ENCODE results near the gene GJB5.

GJB5 gene

GRCh38 chr1:34794790-34795180, 39.9 kb downstream of the GJB5 start:
- no peak for DNase-seq (ENCODE audit: low read depth, low spot score)

- DNase-seq (ENCODE audit: low read depth, low spot score), result no peak
Measured at GRCh38 chr1:34795916-34796315, 41.1 kb downstream of the GJB5 start.

- DNase-seq (ENCODE audit: low read depth, low spot score), result no peak
Measured at GRCh38 chr1:34796990-34797389, 42.1 kb downstream of the GJB5 start.

GRCh38 chr1:34800214-34800613, 45.4 kb downstream of the GJB5 start:
- DNase-seq (ENCODE audit: low read depth, low spot score), result no peak

- no peak for DNase-seq (ENCODE audit: low read depth, low spot score)
Measured at GRCh38 chr1:34803770-34804169, 48.9 kb downstream of the GJB5 start.

GRCh38 chr1:34806396-34806795, 51.5 kb downstream of the GJB5 start:
- no peak for DNase-seq (ENCODE audit: low read depth, low spot score)

Measured in activated naive CD8-positive, alpha-beta T cell treated with anti-CD3 and anti-CD28 coated beads, Interleukin-2, amount 50 U/mL, for 16 hours (primary cell).